ENCODE data around the gene ABHD16B.

Gene ABHD16B

GRCh38 chr20:63861365-63861934 lies at the start of gene ABHD16B:
Gene ABHD16B, plus strand, starts transcription at chr20:63861498. Its CDS starts 43 bp downstream, at chr20:63861541.
- DNase-seq (ENCODE audit: low read depth in 1 of 2, low spot score in 1 of 2) = no peak

GRCh38 chr20:63814891-63815614 lies 46.2 kb upstream of the ABHD16B start:
- no peak for DNase-seq (ENCODE audit: low read depth in 1 of 2, low spot score in 1 of 2)

GRCh38 chr20:63815615-63816253 lies 45.6 kb upstream of the ABHD16B start:
- no peak for DNase-seq (ENCODE audit: low read depth in 1 of 2, low spot score in 1 of 2)

GRCh38 chr20:63819224-63819921 lies 41.9 kb upstream of the ABHD16B start:
- DNase-seq (ENCODE audit: low read depth in 1 of 2, low spot score in 1 of 2) = no peak

- no peak for DNase-seq (ENCODE audit: low read depth in 1 of 2, low spot score in 1 of 2)
Measured at GRCh38 chr20:63821811-63822210, 39.5 kb upstream of the ABHD16B start.

- DNase-seq (ENCODE audit: low read depth in 1 of 2, low spot score in 1 of 2) = no peak
Measured at GRCh38 chr20:63822276-63822696, 39.0 kb upstream of the ABHD16B start.

- DNase-seq (ENCODE audit: low read depth in 1 of 2, low spot score in 1 of 2) = no peak
Measured at GRCh38 chr20:63823691-63824311, 37.5 kb upstream of the ABHD16B start.

GRCh38 chr20:63825331-63826118 lies 35.8 kb upstream of the ABHD16B start:
- DNase-seq (ENCODE audit: low read depth in 1 of 2, low spot score in 1 of 2) = no peak

GRCh38 chr20:63826753-63827152 lies 34.5 kb upstream of the ABHD16B start:
- DNase-seq (ENCODE audit: low read depth in 1 of 2, low spot score in 1 of 2) = no peak

GRCh38 chr20:63828124-63828523 lies 33.2 kb upstream of the ABHD16B start:
- DNase-seq (ENCODE audit: low read depth in 1 of 2, low spot score in 1 of 2) = no peak

GRCh38 chr20:63828545-63828944 lies 32.8 kb upstream of the ABHD16B start:
- no peak for DNase-seq (ENCODE audit: low read depth in 1 of 2, low spot score in 1 of 2)

- no peak for DNase-seq (ENCODE audit: low read depth in 1 of 2, low spot score in 1 of 2)
Measured at GRCh38 chr20:63828951-63829350, 32.3 kb upstream of the ABHD16B start.

- DNase-seq (ENCODE audit: low read depth in 1 of 2, low spot score in 1 of 2) = no peak
Measured at GRCh38 chr20:63829603-63829944, 31.7 kb upstream of the ABHD16B start.

- no peak for DNase-seq (ENCODE audit: low read depth in 1 of 2, low spot score in 1 of 2)
Measured at GRCh38 chr20:63829945-63830835, 31.1 kb upstream of the ABHD16B start.

- DNase-seq (ENCODE audit: low read depth in 1 of 2, low spot score in 1 of 2) = no peak
Measured at GRCh38 chr20:63830841-63831588, 30.3 kb upstream of the ABHD16B start, which contains the start of gene ZBTB46. Gene ZBTB46, minus strand, starts transcription at chr20:63831264. Its CDS starts 40,507 bp downstream, at chr20:63790757.

GRCh38 chr20:63831646-63831992 lies 29.7 kb upstream of the ABHD16B start:
- no peak for DNase-seq (ENCODE audit: low read depth in 1 of 2, low spot score in 1 of 2)

- no peak for DNase-seq (ENCODE audit: low read depth in 1 of 2, low spot score in 1 of 2)
Measured at GRCh38 chr20:63831993-63832686, 29.2 kb upstream of the ABHD16B start.

GRCh38 chr20:63833776-63834490 lies 27.4 kb upstream of the ABHD16B start:
- DNase-seq (ENCODE audit: low read depth in 1 of 2, low spot score in 1 of 2) = no peak
